Measurements from ENCODE around the gene FRG1.
"Not testable (repeated sequence)": the region's sequence is repeated elsewhere in the genome, so short reads cannot be mapped to it uniquely, and the experiment has no call there.

FRG1 gene

DNA sequence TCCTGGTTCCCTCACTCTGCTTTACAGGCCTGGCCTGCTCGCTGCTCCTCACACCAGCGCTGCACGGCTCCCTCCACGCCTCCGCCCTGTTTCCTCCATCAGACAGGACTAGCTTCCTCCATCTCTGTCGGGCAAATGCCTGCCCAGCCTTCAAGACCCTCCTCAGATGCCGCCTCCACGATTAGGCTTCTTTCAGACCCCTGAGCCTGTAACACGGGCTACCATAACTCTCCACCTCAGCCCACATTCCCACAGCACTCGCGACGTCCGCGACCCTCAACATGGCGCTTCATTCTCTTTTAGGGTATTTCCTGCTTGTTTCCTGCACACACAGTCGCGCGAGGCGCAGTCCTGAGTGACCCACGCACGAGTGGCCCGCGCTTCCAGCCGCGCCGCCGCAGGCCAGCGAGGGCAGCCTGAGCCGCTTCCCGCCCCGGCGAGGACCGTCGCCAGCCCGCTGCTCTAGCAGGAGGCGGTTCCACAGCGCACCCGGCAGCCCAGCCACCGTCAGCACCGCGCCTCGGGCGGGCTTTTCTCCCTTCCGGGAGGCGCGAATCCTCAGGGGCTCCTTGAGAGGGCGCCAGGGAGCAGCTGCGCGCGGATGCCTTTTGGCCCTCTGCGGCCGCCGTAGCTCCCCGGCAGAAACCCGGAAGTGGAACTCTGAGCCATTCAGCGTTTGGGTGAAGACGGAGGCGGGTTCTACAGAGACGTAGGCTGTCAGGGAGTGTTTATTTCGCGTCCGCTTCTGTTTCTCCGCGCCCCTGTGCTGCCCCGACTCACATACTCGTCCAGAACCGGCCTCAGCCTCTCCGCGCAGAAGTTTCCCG, at the start of gene FRG1:
Gene FRG1 (plus strand): TSS at position 695 of the 827 bp plus-strand sequence. CDS start 138 bp downstream, outside the sequence.
- peak; percentile 92 for ATAC-seq (ENCODE audit: low read depth)

GRCh38 chr4:189897667-189898066, 43.0 kb upstream of the FRG1 start:
- peaks cover 8% of the 10 kb centered on the region for H3K36me3 Mint-ChIP-seq
- H3K9me3 Mint-ChIP-seq = peaks cover 8% of the 10 kb centered on the region
- peaks cover 7% of the 10 kb centered on the region for H3K27me3 Mint-ChIP-seq
- ATAC-seq (ENCODE audit: low read depth) = no peak
- no peak overlapping the region for H3K4me3 Mint-ChIP-seq
- DNase-seq (ENCODE audit: low spot score in 2 of 2) = no peak
- no peak overlapping the region for H3K27ac Mint-ChIP-seq
- H3K4me1 Mint-ChIP-seq = peaks cover 2% of the 10 kb centered on the region

More for the DNA sequence above, at the start of gene FRG1:
- Mint-ChIP-seq H3K36me3 (peaks cover 20% of the 10 kb centered on the region), H3K27ac (peak within 1 kb of the TSS; percentile 94), H3K4me3 (peak within 1 kb of the TSS; percentile 93), H3K4me1 (peaks cover 20% of the 10 kb centered on the region), H3K27me3 (no peaks in the 10 kb centered on the region), H3K9me3 (peaks cover 6% of the 10 kb centered on the region)
- peak; percentile 99 to 100 for DNase-seq (ENCODE audit: low spot score in 2 of 2)

DNA sequence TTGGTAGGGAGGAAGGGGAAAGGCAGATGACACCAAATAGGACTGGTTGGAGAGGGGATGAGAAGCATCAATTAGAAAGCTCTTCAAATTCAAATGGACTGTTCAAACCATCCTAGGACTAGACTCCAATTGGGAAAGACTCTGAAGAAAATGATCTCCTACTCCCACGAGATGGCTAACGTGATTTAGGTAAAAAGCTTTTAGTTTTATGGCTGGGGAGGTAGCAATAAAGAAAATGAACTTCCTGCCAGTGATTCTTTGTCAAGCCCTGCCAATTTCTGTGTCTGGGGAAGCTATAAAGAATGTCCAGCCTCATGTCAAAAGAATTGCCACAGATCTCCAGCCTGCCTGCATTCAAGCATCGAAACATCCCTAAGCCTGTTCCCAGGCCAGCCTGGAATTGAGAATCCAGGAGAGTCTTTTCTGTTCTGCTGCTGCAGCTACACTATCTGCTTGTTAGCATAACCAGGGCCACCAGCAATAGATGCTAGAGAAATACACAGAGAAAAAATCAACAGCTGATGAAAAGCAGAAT, 41.1 kb upstream of the FRG1 start:
- H3K4me3 Mint-ChIP-seq; H3K27ac Mint-ChIP-seq; DNase-seq (ENCODE audit: low spot score in 2 of 2): not testable (repeated sequence)

DNA sequence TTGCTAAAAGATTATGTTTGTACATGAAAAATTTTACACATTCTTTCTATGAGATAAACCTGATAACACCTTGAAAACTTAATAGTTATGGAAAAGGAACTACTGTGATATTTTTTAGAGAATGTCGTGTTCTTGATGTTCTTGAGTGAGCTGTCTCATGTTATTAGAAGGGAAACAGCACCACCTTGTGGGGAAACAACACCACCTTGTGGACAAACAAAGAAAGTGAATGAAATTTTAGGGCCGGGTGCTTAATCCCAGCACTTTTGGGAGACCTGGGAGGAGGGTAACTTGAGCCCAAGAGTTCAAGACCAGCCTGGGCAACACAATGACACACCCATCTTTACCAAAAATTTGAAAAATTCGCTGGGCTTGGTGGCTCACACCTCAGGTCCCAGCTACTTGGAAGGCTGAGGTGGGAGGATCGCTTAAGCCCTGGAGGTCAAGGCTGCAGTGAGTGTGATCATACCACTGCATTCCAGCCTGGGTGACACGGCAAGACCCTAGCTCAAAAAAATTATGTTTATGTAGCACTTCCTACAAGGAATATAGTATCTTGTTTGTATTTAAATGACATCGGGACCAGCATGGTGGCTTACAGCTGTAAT, 36.1 kb upstream of the FRG1 start:
- not testable (repeated sequence) for H3K4me3 Mint-ChIP-seq, H3K4me1 Mint-ChIP-seq, H3K27me3 Mint-ChIP-seq, H3K9me3 Mint-ChIP-seq, H3K36me3 Mint-ChIP-seq, H3K27ac Mint-ChIP-seq
- ATAC-seq (ENCODE audit: low read depth) (peak; percentile 46), DNase-seq (ENCODE audit: low spot score in 2 of 2) (peak; percentile 30 to 33)

More for the DNA sequence above, 41.1 kb upstream of the FRG1 start:
- ATAC-seq (ENCODE audit: low read depth); H3K36me3 Mint-ChIP-seq; H3K27me3 Mint-ChIP-seq; H3K9me3 Mint-ChIP-seq; H3K4me1 Mint-ChIP-seq: not testable (repeated sequence)

GRCh38 chr4:189912170-189912569, 28.5 kb upstream of the FRG1 start:
- Mint-ChIP-seq H3K27ac (no peak overlapping the region), H3K9me3 (peaks cover 4% of the 10 kb centered on the region), H3K27me3 (peaks cover 3% of the 10 kb centered on the region), H3K4me1 (no peaks in the 10 kb centered on the region), H3K36me3 (peaks cover 4% of the 10 kb centered on the region), H3K4me3 (no peak overlapping the region)
- no peak for DNase-seq (ENCODE audit: low spot score in 2 of 2)
- no peak for ATAC-seq (ENCODE audit: low read depth)

DNA sequence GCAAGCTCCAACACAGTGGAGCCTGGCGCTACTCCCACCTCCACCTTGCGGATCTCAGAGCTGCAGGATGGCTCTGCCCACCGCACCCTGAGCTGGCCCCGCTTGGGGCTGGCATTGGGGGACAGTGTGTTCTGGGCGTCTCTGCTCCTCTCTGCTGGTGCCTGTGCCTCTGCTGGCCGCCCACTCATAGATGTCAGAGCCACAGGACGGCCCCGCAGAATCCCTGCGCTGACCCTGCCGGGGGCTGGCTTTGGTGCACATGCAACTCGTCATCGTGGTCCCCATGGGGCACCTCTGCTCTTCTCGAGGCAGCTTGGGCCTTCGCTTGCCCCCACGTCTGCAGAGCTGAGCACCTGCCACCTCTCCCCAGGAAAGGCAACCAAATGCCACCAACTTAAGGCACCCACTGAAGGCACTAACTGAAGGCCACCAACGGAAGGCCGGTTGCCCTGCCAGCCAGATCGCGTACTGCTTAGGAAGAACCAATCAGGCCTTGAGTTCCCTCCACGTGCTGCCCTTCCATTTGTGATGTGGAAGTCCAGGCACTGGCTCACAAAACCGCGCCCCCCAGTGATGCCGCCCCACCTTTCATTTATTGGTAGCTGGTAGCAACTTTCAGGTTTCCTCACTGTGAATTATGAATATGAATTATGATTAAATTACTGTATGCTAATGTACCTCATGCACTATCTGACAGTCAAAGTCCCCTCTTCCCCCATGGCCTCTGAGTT, 23.3 kb upstream of the FRG1 start:
- ATAC-seq (ENCODE audit: low read depth) (no peak), DNase-seq (ENCODE audit: low spot score in 2 of 2) (no peak)
- H3K27me3 Mint-ChIP-seq = no peaks in the 10 kb centered on the region
- H3K9me3 Mint-ChIP-seq = peaks cover 14% of the 10 kb centered on the region
- H3K27ac Mint-ChIP-seq = no peak overlapping the region
- H3K36me3 Mint-ChIP-seq = peaks cover 23% of the 10 kb centered on the region
- H3K4me1 Mint-ChIP-seq = no peaks in the 10 kb centered on the region
- H3K4me3 Mint-ChIP-seq = no peak overlapping the region

DNA sequence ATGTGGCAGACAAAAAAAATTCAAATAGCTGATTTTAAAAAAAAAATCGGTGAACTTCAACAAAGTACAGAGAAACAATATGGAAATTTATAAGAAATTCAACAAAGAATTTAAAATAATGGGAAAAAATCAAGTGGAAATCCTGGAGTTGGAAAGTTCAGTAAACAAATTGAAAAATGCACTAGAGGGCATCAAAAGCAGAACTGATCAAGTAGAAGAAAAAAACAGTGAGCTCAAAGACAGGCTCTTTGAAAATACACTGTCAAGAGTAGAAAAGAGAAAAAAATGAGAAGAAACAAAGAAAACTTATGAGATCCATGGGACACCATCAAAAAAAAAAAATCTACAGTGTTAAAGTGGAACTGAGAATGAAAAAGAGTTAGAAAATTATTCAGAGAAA, 19.6 kb upstream of the FRG1 start:
- Mint-ChIP-seq H3K4me3 (no peak overlapping the region), H3K9me3 (peaks cover 17% of the 10 kb centered on the region), H3K27me3 (no peaks in the 10 kb centered on the region), H3K27ac (no peak overlapping the region), H3K4me1 (no peaks in the 10 kb centered on the region), H3K36me3 (peaks cover 31% of the 10 kb centered on the region)
- ATAC-seq (ENCODE audit: low read depth) (no peak), DNase-seq (ENCODE audit: low spot score in 2 of 2) (no peak)

- H3K4me1 Mint-ChIP-seq; H3K27me3 Mint-ChIP-seq; H3K27ac Mint-ChIP-seq; ATAC-seq (ENCODE audit: low read depth); DNase-seq (ENCODE audit: low spot score in 2 of 2); H3K4me3 Mint-ChIP-seq: not testable (repeated sequence)
- Mint-ChIP-seq H3K9me3 (peaks cover 14% of the 10 kb centered on the region), H3K36me3 (peaks cover 29% of the 10 kb centered on the region)
Measured at GRCh38 chr4:189926742-189927141, 13.9 kb upstream of the FRG1 start.

GRCh38 chr4:189941005-189941450, 356 bp downstream of the FRG1 start:
- DNase-seq (ENCODE audit: low spot score in 2 of 2) (no peak), ATAC-seq (ENCODE audit: low read depth) (no peak)
- no peaks in the 10 kb centered on the region for H3K27me3 Mint-ChIP-seq
- peaks cover 21% of the 10 kb centered on the region for H3K36me3 Mint-ChIP-seq
- H3K4me1 Mint-ChIP-seq = peaks cover 25% of the 10 kb centered on the region
- H3K27ac Mint-ChIP-seq = peak overlapping the region; percentile 94
- peaks cover 6% of the 10 kb centered on the region for H3K9me3 Mint-ChIP-seq
- H3K4me3 Mint-ChIP-seq = peak overlapping the region; percentile 93

- Mint-ChIP-seq H3K4me1 (peaks cover 30% of the 10 kb centered on the region), H3K36me3 (peaks cover 21% of the 10 kb centered on the region), H3K27ac (peak overlapping the region; percentile 55), H3K4me3 (peak overlapping the region; percentile 61)
- not testable (repeated sequence) for DNase-seq (ENCODE audit: low spot score in 2 of 2); H3K9me3 Mint-ChIP-seq; H3K27me3 Mint-ChIP-seq; ATAC-seq (ENCODE audit: low read depth)
Measured at GRCh38 chr4:189942412-189942811, 1.7 kb downstream of the FRG1 start.

DNA sequence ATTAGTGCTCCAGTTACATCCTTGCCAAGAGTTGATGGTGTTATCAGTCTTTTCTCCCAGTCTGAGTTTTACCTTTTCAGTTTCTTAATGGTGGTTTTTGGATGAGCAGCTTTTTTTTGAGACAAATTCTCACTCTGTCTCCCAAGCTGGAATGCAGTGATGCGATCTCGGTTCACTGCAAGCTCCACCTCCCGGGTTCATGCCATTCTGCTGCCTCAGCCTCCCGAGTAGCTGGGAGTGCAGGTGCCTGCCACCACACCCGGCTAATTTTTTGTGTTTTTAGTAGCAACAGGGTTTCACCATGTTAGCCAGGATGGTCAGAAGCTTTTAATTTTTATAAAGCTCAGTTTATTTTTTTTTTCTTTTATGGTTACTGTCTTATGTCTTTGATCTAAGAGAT, 3.4 kb downstream of the FRG1 start:
- DNase-seq (ENCODE audit: low spot score in 2 of 2); H3K27ac Mint-ChIP-seq; H3K9me3 Mint-ChIP-seq; ATAC-seq (ENCODE audit: low read depth); H3K4me3 Mint-ChIP-seq; H3K27me3 Mint-ChIP-seq: not testable (repeated sequence)
- Mint-ChIP-seq H3K36me3 (peaks cover 28% of the 10 kb centered on the region), H3K4me1 (peaks cover 35% of the 10 kb centered on the region)

DNA sequence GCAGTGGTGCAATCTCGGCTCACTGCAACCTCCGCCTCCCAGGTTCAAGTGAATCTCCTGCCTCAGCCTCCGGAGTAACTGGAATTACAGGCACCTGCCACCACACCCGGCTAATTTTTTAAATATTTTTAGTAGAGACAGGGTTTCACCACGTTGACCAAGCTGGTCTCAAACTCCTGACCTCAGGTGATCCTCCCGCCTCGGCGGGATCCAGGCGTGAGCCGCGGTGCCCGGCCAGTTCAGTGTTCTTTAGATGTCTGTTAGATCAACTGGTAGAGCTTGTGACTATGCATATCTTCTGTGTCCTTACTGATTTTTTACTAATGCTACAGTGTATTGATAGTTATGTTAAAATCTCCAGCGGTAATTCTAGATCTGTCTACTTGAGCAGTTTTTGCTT, 6.2 kb downstream of the FRG1 start:
- not testable (repeated sequence) for H3K27ac Mint-ChIP-seq
- peaks cover 26% of the 10 kb centered on the region for H3K4me1 Mint-ChIP-seq
- H3K36me3 Mint-ChIP-seq = peaks cover 28% of the 10 kb centered on the region

DNA sequence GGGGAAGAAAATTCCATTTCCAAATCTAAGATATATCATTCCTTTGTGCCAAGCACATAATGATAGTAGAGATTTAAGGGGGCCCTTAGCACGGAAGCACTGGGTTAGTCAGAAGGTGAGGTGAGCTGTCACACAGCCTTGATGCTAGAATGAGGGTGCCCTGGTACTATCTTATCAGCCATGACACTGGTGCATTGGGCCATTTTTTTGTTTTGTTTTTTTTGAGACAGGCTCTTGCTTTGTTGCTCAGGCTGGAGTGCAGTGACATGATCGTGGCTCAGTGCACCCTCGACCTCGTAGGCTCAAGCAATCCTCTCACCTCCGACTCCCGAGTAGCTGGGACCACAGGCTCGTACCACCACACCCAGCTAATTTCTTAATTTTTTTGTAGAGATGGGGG, 7.8 kb downstream of the FRG1 start:
- H3K4me1 Mint-ChIP-seq = peaks cover 22% of the 10 kb centered on the region

More for the DNA sequence above, 6.2 kb downstream of the FRG1 start:
- H3K9me3 Mint-ChIP-seq; DNase-seq (ENCODE audit: low spot score in 2 of 2); H3K4me3 Mint-ChIP-seq; ATAC-seq (ENCODE audit: low read depth); H3K27me3 Mint-ChIP-seq: not testable (repeated sequence)

GRCh38 chr4:189969291-189969690, 28.6 kb downstream of the FRG1 start:
- DNase-seq (ENCODE audit: low spot score in 2 of 2); H3K4me1 Mint-ChIP-seq; H3K27me3 Mint-ChIP-seq; H3K27ac Mint-ChIP-seq; H3K9me3 Mint-ChIP-seq; ATAC-seq (ENCODE audit: low read depth); H3K36me3 Mint-ChIP-seq; H3K4me3 Mint-ChIP-seq: not testable (repeated sequence)

More for the DNA sequence above, 7.8 kb downstream of the FRG1 start:
- H3K27me3 Mint-ChIP-seq; H3K4me3 Mint-ChIP-seq; H3K9me3 Mint-ChIP-seq; DNase-seq (ENCODE audit: low spot score in 2 of 2); H3K27ac Mint-ChIP-seq; ATAC-seq (ENCODE audit: low read depth): not testable (repeated sequence)
- peaks cover 25% of the 10 kb centered on the region for H3K36me3 Mint-ChIP-seq
